ENCODE results near the gene HHAT. TPM values are rescaled to one million over a fixed set of nuclear protein-coding genes. Genes with fewer than 3 reads are reported as not detected.

Gene HHAT
- polyA plus RNA-seq, 1 donor (not counting 4 experiments of a cell fraction or from before 2014, with no cell fraction given): 3.8 TPM

GRCh38 chr1:210397252-210397651 lies 68.5 kb downstream of the HHAT start:
- H3K9me3 ChIP-seq (ENCODE audit: control insufficient read depth, low read depth, low read length): no peaks in the 10 kb centered on the region
- H3K9me1 ChIP-seq (ENCODE audit: control insufficient read depth, extremely low read depth, insufficient read depth, low read length): no peaks in the 10 kb centered on the region
- H3K4me3 ChIP-seq (ENCODE audit: control insufficient read depth in 2 of 3, extremely low read depth in 1 of 3, insufficient read depth in 2 of 3, low read depth in 1 of 3, low read length in 3 of 3): no peak overlapping the region
- peaks cover 8% of the 10 kb centered on the region for H3K27me3 ChIP-seq (ENCODE audit: control insufficient read depth, extremely low read depth, insufficient read depth, low read length)
- no peak overlapping the region for H3K4me2 ChIP-seq (ENCODE audit: control insufficient read depth, extremely low read depth, insufficient read depth, low read depth, low read length)
- TF ChIP-seq EZH2 (IDR thresholded peaks at IDR 0.05; ENCODE audit: low read length) (no peak), CTCF (optimal IDR thresholded peaks at IDR 0.05 in 1 of 3, IDR thresholded peaks at IDR 0.05 in 1 of 3, conservative IDR thresholded peaks at IDR 0.05 in 1 of 3; ENCODE audit: extremely low read depth in 1 of 3, insufficient read depth in 2 of 3, low read length in 3 of 3) (no peak)
- no peak for DNase-seq (ENCODE audit: low read depth, low spot score)
- no peaks in the 10 kb centered on the region for H3K79me2 ChIP-seq (ENCODE audit: control insufficient read depth, insufficient read depth, low read length)
- peaks cover 27% of the 10 kb centered on the region for H3K4me1 ChIP-seq (ENCODE audit: control insufficient read depth, extremely low read depth, insufficient read depth, low read length)
- no peak overlapping the region for H2AFZ ChIP-seq (ENCODE audit: control insufficient read depth, low read length)
- no peak overlapping the region for H3K27ac ChIP-seq (ENCODE audit: control insufficient read depth, insufficient read depth, low read length)
- no peak for FAIRE-seq
- no peaks in the 10 kb centered on the region for H3K36me3 ChIP-seq (ENCODE audit: control insufficient read depth in 2 of 2, extremely low read depth in 1 of 2, insufficient read depth in 2 of 2, low read length in 2 of 2)
- no peaks in the 10 kb centered on the region for H4K20me1 ChIP-seq (ENCODE audit: control insufficient read depth, extremely low read depth, insufficient read depth, low read length)
- H3K9ac ChIP-seq (ENCODE audit: control insufficient read depth, extremely low read depth, insufficient read depth, low read length): no peak overlapping the region
- dilution Hi-C loops (cut with MboI; ENCODE audit: extremely low pct_ligation_motif_present, low sequenced_read_pairs): no loop called here

- H3K27me3 ChIP-seq (ENCODE audit: control insufficient read depth, extremely low read depth, insufficient read depth, low read length): peaks cover 11% of the 10 kb centered on the region
- no peaks in the 10 kb centered on the region for H4K20me1 ChIP-seq (ENCODE audit: control insufficient read depth, extremely low read depth, insufficient read depth, low read length)
- H3K79me2 ChIP-seq (ENCODE audit: control insufficient read depth, insufficient read depth, low read length): no peaks in the 10 kb centered on the region
- TF ChIP-seq EZH2 (IDR thresholded peaks at IDR 0.05; ENCODE audit: low read length) (no peak), CTCF (optimal IDR thresholded peaks at IDR 0.05 in 1 of 3, IDR thresholded peaks at IDR 0.05 in 1 of 3, conservative IDR thresholded peaks at IDR 0.05 in 1 of 3; ENCODE audit: extremely low read depth in 1 of 3, insufficient read depth in 2 of 3, low read length in 3 of 3) (no peak)
- no peak for DNase-seq (ENCODE audit: low read depth, low spot score)
- no peak for FAIRE-seq
- no peaks in the 10 kb centered on the region for H3K36me3 ChIP-seq (ENCODE audit: control insufficient read depth in 2 of 2, extremely low read depth in 1 of 2, insufficient read depth in 2 of 2, low read length in 2 of 2)
- H3K27ac ChIP-seq (ENCODE audit: control insufficient read depth, insufficient read depth, low read length): no peak overlapping the region
- no peak overlapping the region for H3K4me3 ChIP-seq (ENCODE audit: control insufficient read depth in 2 of 3, extremely low read depth in 1 of 3, insufficient read depth in 2 of 3, low read depth in 1 of 3, low read length in 3 of 3)
- H3K9me1 ChIP-seq (ENCODE audit: control insufficient read depth, extremely low read depth, insufficient read depth, low read length): no peaks in the 10 kb centered on the region
- H3K9me3 ChIP-seq (ENCODE audit: control insufficient read depth, low read depth, low read length): no peaks in the 10 kb centered on the region
- dilution Hi-C loops (cut with MboI; ENCODE audit: extremely low pct_ligation_motif_present, low sequenced_read_pairs): no loop called here
- H3K4me2 ChIP-seq (ENCODE audit: control insufficient read depth, extremely low read depth, insufficient read depth, low read depth, low read length): no peak overlapping the region
- H2AFZ ChIP-seq (ENCODE audit: control insufficient read depth, low read length): no peak overlapping the region
- no peak overlapping the region for H3K9ac ChIP-seq (ENCODE audit: control insufficient read depth, extremely low read depth, insufficient read depth, low read length)
- H3K4me1 ChIP-seq (ENCODE audit: control insufficient read depth, extremely low read depth, insufficient read depth, low read length): peaks cover 27% of the 10 kb centered on the region
Measured at GRCh38 chr1:210397681-210398080, 69.0 kb downstream of the HHAT start.
